GM23338 (cell line): ENCODE data around the gene ADAM20.

Source experiments
- CREB1 ChIP-seq: fragments of 250-450 bp; sonication (Bioruptor Pico); IDR thresholded peaks from 2 replicates; pipeline ENCODE4 v1.5.0; 2020; ENCODE audit warnings: low read depth, mild to moderate bottlenecking, moderate library complexity
- EZH2 ChIP-seq: fragments of 200-600 bp; sonication (generic); IDR thresholded peaks from one replicate; pipeline ENCODE4 v1.8.0; 2017; ENCODE audit warnings: antibody characterized with exemption, mild to moderate bottlenecking, low read depth; ENCODE audit not compliant: unreplicated experiment
- EZH2phosphoT487 ChIP-seq: fragments of 200-600 bp; sonication (generic); IDR thresholded peaks from one replicate; pipeline ENCODE4 v1.8.1; 2018; ENCODE audit warnings: antibody characterized with exemption; ENCODE audit not compliant: unreplicated experiment
- POLR2AphosphoS5 ChIP-seq: IDR thresholded peaks from 2 replicates; pipeline ENCODE4 v1.6.1; 2016; ENCODE audit warnings: antibody characterized with exemption, low read depth
- ZNF331 ChIP-seq: fragments of 250-450 bp; sonication (Bioruptor Pico); IDR thresholded peaks from 2 replicates; pipeline ENCODE4 v1.5.0; 2020; ENCODE audit warnings: low read depth, mild to moderate bottlenecking, moderate library complexity
- TF ChIP-seq, protein P1 (sequence below), 2 experiments: fragments of 200-600 bp in 1 of 2; sonication (generic) in 1 of 2; conservative IDR thresholded peaks; 2 replicates each; pipeline versions ENCODE4 v1.5.1 to v1.6.1; 2016 to 2017; ENCODE audit warnings: antibody characterized with exemption in 2 of 2, low read depth in 2 of 2, mild to moderate bottlenecking in 2 of 2, moderate library complexity in 1 of 2

DNA sequence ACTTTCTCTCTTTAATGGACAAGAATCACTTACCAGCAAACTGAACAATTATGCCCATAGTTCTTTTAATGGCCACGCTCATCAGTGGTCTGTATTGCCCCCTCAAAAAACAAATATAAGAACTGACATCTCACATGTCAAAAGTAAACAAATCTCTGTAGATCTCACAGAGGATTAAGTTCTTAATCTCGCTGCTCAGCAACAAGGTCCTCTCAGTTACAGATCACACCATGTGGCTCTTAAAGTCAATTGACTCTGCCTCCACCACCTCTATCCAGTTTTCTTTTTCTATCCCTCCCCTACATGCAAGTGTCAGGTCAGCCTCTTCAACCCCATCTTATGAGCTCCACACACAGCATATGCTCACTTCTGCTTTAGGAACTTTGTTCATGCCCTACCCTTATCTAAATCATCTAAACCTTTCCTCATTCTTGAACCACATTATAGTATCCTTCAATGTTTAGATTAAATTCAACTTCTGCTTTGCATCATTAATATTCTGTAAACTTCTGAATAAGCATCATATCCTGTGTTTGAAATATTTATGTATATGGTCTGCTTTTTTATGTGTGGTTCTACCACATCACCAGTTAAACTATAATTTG lies 7.2 kb downstream of the ADAM20 start:
- TF ChIP-seq ZNF331 (no peak), EZH2phosphoT487 (no peak), EZH2 (no peak), POLR2AphosphoS5 (no peak), CREB1 (CRISPR knock-in tag) (no peak)
- TF ChIP-seq, protein P1, sequence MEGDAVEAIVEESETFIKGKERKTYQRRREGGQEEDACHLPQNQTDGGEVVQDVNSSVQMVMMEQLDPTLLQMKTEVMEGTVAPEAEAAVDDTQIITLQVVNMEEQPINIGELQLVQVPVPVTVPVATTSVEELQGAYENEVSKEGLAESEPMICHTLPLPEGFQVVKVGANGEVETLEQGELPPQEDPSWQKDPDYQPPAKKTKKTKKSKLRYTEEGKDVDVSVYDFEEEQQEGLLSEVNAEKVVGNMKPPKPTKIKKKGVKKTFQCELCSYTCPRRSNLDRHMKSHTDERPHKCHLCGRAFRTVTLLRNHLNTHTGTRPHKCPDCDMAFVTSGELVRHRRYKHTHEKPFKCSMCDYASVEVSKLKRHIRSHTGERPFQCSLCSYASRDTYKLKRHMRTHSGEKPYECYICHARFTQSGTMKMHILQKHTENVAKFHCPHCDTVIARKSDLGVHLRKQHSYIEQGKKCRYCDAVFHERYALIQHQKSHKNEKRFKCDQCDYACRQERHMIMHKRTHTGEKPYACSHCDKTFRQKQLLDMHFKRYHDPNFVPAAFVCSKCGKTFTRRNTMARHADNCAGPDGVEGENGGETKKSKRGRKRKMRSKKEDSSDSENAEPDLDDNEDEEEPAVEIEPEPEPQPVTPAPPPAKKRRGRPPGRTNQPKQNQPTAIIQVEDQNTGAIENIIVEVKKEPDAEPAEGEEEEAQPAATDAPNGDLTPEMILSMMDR (conservative IDR thresholded peaks at IDR 0.05; ENCODE audit: low read depth in 2 of 2) = no peak
